Cardiac fibroblast (primary cell): ENCODE data around the gene KIF1A.

Experiments used
- DNase-seq, 2 donors: peaks; one replicate each; pipeline versions ENCODE4 v3.0.0 to v3.0.0-alpha.2; 2010; ENCODE audit warnings: low read depth in 2 of 2
- H3K4me3 ChIP-seq, 2 donors: replicated peaks in 1 of 2; 1 replicate in 1 of 2; 2 replicates in 1 of 2; pipeline ENCODE4 v1.5.1; 2011; ENCODE audit warnings: low read depth in 2 of 2, low read length in 2 of 2, mild to moderate bottlenecking in 2 of 2, moderate library complexity in 1 of 2
- TF ChIP-seq, protein P1 (sequence below): IDR thresholded peaks from one replicate; pipeline ENCODE4 v1.5.1; 2011; ENCODE audit warnings: low read depth, mild to moderate bottlenecking, low read length, inconsistent platforms

Gene KIF1A

DNA sequence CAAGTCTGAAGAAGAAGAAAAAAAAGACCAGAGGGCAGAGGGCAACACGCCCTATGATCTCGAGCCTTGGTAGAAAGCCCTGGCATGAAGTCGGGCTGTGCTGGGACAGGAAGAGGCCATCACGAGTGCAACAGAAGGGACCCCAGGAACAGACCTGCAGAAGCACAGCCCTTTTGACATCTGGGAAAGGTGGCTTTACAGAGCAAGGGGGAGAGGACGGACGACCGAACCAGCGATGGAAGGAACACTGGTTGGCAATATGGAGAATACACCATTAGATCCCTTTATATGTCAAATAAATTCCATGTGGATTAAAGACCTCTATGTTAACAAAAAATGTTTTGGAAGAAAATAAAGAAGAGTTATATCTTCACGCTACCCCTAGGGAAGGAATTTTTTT is 10.7 kb downstream of the KIF1A start:
- TF ChIP-seq, protein P1, sequence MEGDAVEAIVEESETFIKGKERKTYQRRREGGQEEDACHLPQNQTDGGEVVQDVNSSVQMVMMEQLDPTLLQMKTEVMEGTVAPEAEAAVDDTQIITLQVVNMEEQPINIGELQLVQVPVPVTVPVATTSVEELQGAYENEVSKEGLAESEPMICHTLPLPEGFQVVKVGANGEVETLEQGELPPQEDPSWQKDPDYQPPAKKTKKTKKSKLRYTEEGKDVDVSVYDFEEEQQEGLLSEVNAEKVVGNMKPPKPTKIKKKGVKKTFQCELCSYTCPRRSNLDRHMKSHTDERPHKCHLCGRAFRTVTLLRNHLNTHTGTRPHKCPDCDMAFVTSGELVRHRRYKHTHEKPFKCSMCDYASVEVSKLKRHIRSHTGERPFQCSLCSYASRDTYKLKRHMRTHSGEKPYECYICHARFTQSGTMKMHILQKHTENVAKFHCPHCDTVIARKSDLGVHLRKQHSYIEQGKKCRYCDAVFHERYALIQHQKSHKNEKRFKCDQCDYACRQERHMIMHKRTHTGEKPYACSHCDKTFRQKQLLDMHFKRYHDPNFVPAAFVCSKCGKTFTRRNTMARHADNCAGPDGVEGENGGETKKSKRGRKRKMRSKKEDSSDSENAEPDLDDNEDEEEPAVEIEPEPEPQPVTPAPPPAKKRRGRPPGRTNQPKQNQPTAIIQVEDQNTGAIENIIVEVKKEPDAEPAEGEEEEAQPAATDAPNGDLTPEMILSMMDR = no peak
- no peak for DNase-seq
- no peak overlapping the region for H3K4me3 ChIP-seq

GRCh38 chr2:240806459-240806858 is 13.6 kb downstream of the KIF1A start:
- TF ChIP-seq, protein P1 = no peak
- H3K4me3 ChIP-seq = no peak overlapping the region
- no peak for DNase-seq

DNA sequence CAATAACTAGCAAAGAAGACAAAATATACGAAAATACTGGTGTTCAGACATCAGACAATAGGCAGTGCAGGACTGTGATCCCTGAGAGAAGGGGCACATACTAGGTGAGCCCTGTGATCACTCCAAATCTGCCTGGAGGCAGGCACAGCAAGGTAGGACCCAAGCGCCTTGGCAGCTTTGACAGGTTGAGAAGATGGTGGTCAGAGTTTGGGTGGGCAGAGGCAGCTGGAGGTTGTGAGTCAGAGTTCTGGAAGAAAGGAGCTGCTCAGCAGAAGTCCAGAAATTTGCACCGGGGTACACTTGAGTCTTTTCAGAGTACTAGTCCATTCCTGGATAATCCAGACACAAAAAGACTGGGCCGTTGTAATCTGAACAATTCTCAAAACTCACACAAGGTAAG is 14.0 kb downstream of the KIF1A start:
- H3K4me3 ChIP-seq = no peak overlapping the region
- no peak for DNase-seq
- TF ChIP-seq, protein P1 = no peak

DNA sequence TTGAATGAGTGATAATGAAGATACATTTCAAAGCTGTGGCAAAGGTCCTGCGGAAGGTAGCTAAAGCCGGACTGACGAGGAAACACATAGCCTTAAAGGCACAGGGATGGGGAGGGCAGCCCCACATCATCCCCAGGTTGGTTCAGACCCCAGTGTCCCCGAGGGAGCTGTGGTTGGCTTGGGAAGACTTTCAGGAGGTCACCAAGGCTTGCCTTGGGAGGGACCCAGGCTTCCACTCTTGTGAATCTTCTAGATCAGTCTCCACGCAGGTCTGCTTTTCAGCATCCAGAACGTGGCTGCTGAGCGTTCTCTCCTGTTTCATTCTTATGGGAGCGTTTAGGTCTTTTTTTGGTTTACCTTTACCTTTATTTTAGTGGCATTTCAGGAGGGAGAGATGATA is 16.8 kb downstream of the KIF1A start:
- TF ChIP-seq, protein P1 = no peak

DNA sequence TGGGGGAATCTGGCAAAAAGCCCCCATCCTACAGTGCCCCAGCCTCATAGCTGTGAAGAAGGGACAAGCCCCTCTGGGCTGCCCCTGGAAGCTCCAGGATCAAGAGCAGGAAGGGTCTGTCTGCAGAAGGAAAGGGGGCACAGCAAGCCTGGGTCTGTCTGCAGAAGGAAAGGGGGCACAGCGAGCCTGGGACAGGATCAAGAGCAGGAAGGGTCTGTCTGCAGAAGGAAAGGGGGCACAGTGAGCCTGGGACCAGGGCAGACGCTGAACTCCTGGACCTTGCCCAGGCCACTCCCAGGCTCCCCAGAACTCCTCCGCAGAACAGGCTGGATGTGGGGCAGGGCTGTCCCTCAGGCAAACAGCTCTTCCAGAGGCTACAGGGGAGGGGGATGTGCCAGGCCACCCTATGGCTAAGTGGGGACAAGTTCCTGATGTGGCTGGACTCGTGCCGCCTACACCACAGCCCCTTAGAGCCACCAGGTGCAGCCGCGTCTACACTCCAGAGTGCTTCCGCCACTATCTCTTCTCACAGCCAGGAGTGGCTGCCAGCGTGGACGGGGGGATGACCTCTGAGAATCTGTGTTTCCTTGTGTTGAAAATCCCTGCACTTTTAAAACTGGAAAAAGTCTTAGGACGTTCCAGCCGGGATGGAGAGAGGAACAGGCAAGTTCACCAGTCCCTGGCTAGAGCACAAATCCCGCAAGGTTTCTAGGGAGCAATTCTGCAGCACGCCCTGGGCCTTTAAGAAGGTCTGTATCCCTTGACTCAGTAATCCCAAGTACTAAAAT is 20.8 kb downstream of the KIF1A start:
- TF ChIP-seq, protein P1 = no peak
- H3K4me3 ChIP-seq = no peak overlapping the region
- no peak for DNase-seq

More for the DNA sequence above, 16.8 kb downstream of the KIF1A start:
- no peak overlapping the region for H3K4me3 ChIP-seq
- DNase-seq = no peak

GRCh38 chr2:240798327-240798905 is 21.6 kb downstream of the KIF1A start:
- TF ChIP-seq, protein P1 = no peak
- no peak for DNase-seq
- no peak overlapping the region for H3K4me3 ChIP-seq
